GM19468 (cell line): ENCODE measurements around the gene ZNF653.

ENCODE experiments used
- ATAC-seq: cut with Tn5 transposase; IDR thresholded peaks from one replicate; pipeline ENCODE4 v1.9.1; 2021; ENCODE audit warnings: mild to moderate bottlenecking, moderate library complexity, moderate number of reproducible peaks; ENCODE audit not compliant: unreplicated experiment; ENCODE audit errors: extremely low read depth

ZNF653 gene

DNA sequence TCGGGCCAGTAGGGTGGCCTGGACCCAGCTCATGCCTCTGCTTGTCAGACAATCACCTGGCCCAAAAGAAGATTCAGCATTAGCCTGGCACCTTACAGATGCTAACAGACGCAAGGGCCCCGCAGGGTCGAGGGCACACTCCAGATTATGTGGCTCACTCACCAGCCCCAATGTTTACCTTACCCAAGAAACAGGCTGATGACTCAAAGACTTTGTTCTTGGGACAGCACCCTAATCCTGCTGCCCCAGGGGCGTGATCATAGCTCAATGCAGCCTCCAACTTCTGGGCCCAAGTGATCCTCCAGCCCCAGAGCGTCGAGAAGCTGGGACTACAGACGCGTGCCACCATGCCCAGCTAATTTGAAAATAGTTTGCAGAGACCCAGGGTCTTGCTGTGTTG, 13.5 kb upstream of the ZNF653 start:
- no peak for ATAC-seq

GRCh38 chr19:11513946-11514345, 8.3 kb upstream of the ZNF653 start:
- ATAC-seq = no peak

- ATAC-seq = no peak
These were observed 4.8 kb upstream of the ZNF653 start for GRCh38 chr19:11510444-11510843.

- ATAC-seq = no peak
These were observed 1.9 kb upstream of the ZNF653 start for GRCh38 chr19:11507370-11508078.

DNA sequence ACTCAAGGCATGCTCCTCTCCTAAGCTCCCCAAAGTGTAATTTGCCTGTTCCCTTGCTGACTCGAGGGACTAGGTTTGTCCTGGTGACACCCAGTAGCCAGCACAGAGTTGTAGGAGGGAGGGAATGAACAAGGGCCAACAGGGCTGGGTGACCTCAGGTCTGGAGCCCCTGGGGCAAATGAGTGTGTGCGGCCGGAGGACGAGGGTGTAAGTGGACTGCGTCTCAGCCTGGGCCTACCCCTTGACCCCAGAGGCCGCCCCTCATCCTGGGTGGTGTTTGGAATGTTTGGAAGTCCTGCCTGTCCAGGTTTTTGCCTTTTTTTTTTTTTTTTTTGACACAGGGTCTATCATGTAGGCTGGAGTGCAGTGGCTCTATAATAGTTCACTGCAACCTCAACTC, 1.3 kb upstream of the ZNF653 start:
- no peak for ATAC-seq

DNA sequence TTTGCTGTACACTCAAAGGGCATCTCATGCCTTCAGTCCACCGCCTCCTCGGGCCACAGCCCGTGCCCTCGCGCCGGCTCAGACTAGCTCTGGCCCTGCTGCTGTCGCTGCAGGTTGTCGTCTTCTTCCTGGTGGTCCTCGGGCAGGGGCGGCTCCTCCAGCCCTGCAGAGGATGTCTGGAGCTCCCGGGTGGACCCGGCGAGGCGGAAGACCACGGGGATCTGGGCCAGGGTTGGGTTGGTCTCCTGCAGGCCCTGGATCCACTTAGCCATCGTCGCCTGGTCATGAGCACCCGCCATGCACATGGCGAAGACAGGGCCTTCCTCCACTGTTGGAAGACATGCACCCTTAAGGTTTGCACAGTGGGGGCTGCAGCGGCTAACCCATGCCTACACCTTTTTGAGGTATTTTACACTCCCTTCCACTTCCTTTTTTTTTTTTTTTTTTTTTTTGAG, 489 bp upstream of the ZNF653 start:
- ATAC-seq = peak; percentile 5

DNA sequence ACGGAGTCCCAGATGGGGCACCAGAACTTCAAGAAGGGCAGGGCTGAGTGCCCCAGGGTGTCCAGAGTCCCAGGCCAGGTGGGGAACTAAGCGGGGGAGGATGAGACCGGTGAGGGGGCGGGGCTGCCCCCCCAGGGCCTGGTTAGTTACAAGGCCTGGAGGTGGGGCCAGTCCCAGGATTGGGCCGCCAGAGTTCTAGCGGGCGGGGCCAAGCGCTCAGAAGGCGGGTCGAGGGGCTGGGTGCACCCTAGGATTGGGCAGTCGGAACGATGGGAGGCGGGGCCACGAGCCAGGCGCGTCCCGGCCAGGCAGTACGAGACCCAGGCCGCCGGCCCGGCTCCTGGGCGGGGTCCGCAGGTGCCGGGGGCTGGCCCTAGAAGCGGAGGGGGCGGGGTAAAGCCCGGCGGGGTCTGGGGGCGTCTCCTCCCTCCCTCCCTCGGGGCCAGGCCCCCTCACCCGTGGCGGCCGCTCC, 571 bp downstream of the ZNF653 start:
- peak; percentile 87 for ATAC-seq

GRCh38 chr19:11504502-11505031, 1.1 kb downstream of the ZNF653 start:
- no peak for ATAC-seq

- no peak for ATAC-seq
These were observed 5.7 kb downstream of the ZNF653 start for GRCh38 chr19:11499890-11500420.

GRCh38 chr19:11499220-11499726, 6.4 kb downstream of the ZNF653 start:
- ATAC-seq = no peak

DNA sequence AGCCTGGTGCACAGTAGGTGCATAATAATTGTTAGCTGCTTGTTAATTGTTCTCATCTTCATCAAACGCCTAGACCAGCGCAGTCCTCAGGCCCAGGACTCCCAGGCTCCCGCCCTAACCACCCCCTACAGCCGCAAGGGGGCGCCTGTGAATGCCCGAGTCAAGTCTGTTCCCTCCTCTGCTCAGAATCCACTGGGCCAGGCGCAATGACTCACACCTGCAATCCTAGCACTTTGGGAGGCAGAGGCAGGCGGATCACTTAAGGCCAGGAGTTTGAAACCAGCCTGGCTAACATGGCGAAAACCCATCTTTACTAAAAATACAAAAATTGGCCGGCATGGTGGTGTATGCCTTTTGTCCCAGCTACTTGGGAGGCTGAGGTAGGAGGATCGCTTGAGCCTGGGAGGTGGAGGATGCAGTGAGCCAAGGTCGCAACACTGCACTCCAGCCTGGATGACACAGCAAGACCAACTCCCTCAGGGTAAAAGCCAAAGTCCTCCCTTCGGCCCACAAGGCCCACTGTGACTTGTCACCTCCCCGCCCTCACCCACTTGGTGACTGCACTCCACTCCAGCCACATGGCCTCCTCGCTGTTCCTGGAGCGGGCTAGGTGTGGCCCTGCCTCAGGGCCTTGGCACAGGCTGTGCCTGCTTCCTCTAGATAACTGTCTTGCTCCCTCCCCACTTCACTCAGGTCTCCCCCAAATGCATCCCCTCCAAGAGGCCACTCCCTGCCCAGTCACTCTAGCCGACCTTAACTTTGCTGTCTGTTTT, 9.1 kb downstream of the ZNF653 start:
- ATAC-seq = no peak

GRCh38 chr19:11495885-11496284, 9.8 kb downstream of the ZNF653 start:
- ATAC-seq = no peak

DNA sequence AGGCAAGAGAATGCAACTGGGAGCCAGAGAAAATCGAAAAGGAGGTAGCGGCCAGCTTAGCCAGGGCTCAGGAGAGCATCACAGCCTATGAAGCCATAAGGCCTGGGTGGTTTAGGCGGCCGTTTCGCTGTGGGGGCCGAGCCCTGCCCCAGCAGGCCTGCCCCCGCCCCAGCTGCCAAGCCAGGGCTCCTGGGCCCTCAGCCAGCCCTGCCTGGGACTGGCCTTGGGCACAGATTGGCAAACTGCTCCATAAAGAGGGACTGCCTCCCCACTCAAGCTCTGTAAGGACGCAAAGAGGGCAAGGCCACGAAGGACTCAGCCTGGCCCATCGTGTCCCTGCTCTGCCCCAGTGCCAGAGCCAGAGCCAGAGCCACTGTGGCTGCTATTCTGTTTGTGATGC, 10.2 kb downstream of the ZNF653 start:
- ATAC-seq = no peak

- ATAC-seq = no peak
These were observed 10.9 kb downstream of the ZNF653 start for GRCh38 chr19:11494634-11495285.

DNA sequence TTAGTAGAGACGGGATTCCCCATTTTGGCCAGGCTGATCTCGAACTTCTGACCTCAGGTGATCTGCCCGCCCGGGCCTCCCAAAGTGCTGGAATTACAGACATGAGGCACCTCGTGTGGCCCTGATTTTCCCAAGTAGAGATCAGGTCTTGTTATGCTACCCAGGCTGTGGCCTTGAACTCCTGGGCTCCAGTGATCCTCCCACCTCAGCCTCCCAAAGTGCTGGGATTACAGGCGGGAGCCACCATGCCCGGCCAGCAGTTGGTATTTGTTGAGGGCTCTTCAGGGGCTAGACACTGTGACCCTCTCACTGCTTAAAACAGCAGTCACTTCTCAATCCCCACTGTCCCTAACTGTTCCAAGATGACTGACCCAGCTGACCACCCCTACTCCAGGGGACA, 16.3 kb downstream of the ZNF653 start:
- ATAC-seq = no peak

GRCh38 chr19:11486661-11487503, 18.8 kb downstream of the ZNF653 start:
- ATAC-seq = no peak

DNA sequence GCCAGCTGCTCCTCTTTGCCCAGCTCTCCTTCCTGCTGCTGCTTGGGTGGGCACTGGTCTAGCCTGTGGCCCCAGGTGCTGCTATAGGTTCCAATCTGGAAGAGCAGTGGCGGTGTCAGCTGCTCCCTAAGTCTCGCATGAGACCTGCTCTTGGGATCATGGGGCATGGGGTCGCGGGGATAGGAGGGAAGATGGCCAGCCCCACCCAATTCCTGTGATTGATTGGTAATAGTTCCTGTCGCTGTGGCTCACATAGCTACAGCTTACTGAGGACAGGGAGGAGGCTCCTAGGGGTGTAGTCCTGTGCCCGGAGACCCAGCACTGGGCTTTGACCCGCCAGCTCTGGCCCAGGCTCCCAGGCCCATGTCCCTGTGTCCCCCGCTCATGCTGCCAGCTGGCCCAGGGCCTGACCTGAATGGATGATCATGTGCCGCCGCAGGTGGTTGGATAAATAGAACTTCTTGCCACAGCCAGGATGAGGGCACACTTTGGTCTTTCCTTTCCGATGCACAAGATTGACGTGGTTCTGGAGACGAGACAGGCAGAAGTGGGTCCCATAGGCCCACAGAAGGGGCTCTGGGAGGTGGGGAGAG, 20.3 kb downstream of the ZNF653 start:
- no peak for ATAC-seq

GRCh38 chr19:11483366-11484111, 22.1 kb downstream of the ZNF653 start:
- no peak for ATAC-seq
